HepG2 (cell line): ENCODE data around the gene CCNB1IP1. TPM values are rescaled to one million over a fixed set of nuclear protein-coding genes. Genes with fewer than 3 reads are reported as not detected.
A peak's percentile ranks its signal among the peaks of the same experiment; 100 is the strongest.

Experiments
- ATM ChIP-seq: fragments of 450-650 bp; IDR thresholded peaks from 2 replicates; pipeline ENCODE4 v1.7.1; 2017; ENCODE audit warnings: mild to moderate bottlenecking, borderline replicate concordance
- HMG20B ChIP-seq: conservative IDR thresholded peaks from 2 replicates; pipeline ENCODE4 v1.6.1; 2016; ENCODE audit warnings: missing genetic modification reagents, missing compliant biosample characterization
- MZF1 ChIP-seq: sonication (generic); formaldehyde crosslinking; IDR thresholded peaks from 2 replicates; pipeline ENCODE4 v1.8.1; 2023; ENCODE audit warnings: mild to moderate bottlenecking, missing genetic modification reagents, borderline replicate concordance
- SMARCC2 ChIP-seq: fragments of 450-650 bp; IDR thresholded peaks from 2 replicates; pipeline ENCODE4 v1.6.1; 2017; ENCODE audit warnings: antibody characterized with exemption, mild to moderate bottlenecking
- ZFP36L1 ChIP-seq: sonication (generic); formaldehyde crosslinking; IDR thresholded peaks from 2 replicates; pipeline ENCODE4 v1.8.0; 2022; ENCODE audit warnings: mild to moderate bottlenecking, missing genetic modification reagents, moderate library complexity
- ZNF282 ChIP-seq: fragments of 450-650 bp; IDR thresholded peaks from 2 replicates; pipeline ENCODE4 v1.6.1; 2018; ENCODE audit not compliant: partially characterized antibody
- ZNF382 ChIP-seq: sonication (generic); formaldehyde crosslinking; IDR thresholded peaks from 2 replicates; pipeline ENCODE4 v1.5.0; 2020; ENCODE audit warnings: missing genetic modification reagents, mild to moderate bottlenecking, borderline replicate concordance
- ZNF558 ChIP-seq: sonication (generic); formaldehyde crosslinking; IDR thresholded peaks from 2 replicates; pipeline ENCODE4 v1.9.0; 2022; ENCODE audit warnings: mild to moderate bottlenecking, missing genetic modification reagents, borderline replicate concordance
- polyA plus RNA-seq, 8 experiments: library from polyadenylated mRNA; depleted of rRNA in 3 of 8; stranded (reverse) in 7 of 8; unstranded in 1 of 8; fragments of >200 nt; fragmentation: Illumina TruSeq in 4 of 8; extraction: Trizol in 4 of 8; gene quantifications; 2 replicates each; pipeline versions ENCODE4 v1.2.1 to v1.2.3, GENCODE V29; 2011 to 2016; ENCODE audit warnings: low read depth in 4 of 8, missing spikeins in 1 of 8, mixed read lengths in 1 of 8; ENCODE audit not compliant: insufficient read depth in 1 of 8
- total RNA-seq, 5 experiments: library from RNA; depleted of rRNA; stranded (reverse); fragments of >200 nt; fragmentation: Illumina TruSeq; extraction: Trizol; gene quantifications; 2 replicates each; pipeline ENCODE4 v1.2.3, GENCODE V29; 2016; ENCODE audit warnings: low read depth in 1 of 5
- TF ChIP-seq, protein P1 (sequence below): sonication (generic); formaldehyde crosslinking; conservative IDR thresholded peaks from 2 replicates; pipeline ENCODE4 v1.4.0; 2020; ENCODE audit warnings: missing genetic modification reagents
- TF ChIP-seq, protein P2 (sequence below): sonication (generic); formaldehyde crosslinking; conservative IDR thresholded peaks from 2 replicates; pipeline ENCODE4 v1.5.0; 2020; ENCODE audit warnings: missing genetic modification reagents
- TF ChIP-seq, protein P3 (sequence below): sonication (generic); formaldehyde crosslinking; IDR thresholded peaks from 2 replicates; pipeline ENCODE4 v1.5.0; 2020; ENCODE audit warnings: missing genetic modification reagents
- TF ChIP-seq, protein P4 (sequence below): sonication (generic); formaldehyde crosslinking; IDR thresholded peaks from 2 replicates; pipeline ENCODE4 v1.4.0; 2020; ENCODE audit warnings: missing genetic modification reagents
- TF ChIP-seq, protein P5 (sequence below): sonication (generic); formaldehyde crosslinking; IDR thresholded peaks from 2 replicates; pipeline ENCODE4 v1.5.0; 2020; ENCODE audit warnings: mild to moderate bottlenecking, missing genetic modification reagents

Gene CCNB1IP1
- total and polyA plus RNA-seq, 2 of the 13 experiments (the other 11 are each of a cell fraction or from before 2014, with no cell fraction given): 98.3 to 125 TPM

DNA sequence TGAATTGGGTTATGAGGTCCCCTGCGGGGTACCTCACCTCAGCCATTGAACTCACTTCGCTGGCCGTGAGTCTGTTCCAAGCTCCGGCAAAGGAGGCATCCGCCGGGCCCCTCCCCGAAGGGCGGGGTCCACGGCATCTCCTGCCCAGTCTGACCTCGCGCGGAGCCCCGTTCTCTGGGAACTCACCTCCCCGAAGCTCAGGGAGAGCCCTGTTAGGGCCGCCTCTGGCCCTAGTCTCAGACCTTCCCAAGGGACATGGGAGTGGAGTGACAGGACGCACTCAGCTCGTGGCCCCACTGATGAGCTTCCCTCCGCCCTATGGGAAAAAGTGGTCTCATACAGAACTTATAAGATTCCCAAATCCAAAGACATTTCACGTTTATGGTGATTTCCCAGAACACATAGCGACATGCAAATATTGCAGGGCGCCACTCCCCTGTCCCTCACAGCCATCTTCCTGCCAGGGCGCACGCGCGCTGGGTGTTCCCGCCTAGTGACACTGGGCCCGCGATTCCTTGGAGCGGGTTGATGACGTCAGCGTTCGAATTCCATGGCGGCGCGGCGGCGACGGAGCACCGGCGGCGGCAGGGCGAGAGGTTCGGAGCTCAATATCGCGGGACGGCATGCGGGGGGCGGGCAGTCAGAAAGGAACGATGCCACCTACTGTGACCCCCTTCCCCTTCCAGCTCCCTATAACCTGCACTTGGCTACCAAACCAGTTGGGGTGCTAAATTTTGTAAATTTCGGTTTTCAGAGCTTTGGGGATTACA lies 10.2 kb upstream of the CCNB1IP1 start, which contains the start of gene PARP2 (continued):
- TF ChIP-seq, protein P1, sequence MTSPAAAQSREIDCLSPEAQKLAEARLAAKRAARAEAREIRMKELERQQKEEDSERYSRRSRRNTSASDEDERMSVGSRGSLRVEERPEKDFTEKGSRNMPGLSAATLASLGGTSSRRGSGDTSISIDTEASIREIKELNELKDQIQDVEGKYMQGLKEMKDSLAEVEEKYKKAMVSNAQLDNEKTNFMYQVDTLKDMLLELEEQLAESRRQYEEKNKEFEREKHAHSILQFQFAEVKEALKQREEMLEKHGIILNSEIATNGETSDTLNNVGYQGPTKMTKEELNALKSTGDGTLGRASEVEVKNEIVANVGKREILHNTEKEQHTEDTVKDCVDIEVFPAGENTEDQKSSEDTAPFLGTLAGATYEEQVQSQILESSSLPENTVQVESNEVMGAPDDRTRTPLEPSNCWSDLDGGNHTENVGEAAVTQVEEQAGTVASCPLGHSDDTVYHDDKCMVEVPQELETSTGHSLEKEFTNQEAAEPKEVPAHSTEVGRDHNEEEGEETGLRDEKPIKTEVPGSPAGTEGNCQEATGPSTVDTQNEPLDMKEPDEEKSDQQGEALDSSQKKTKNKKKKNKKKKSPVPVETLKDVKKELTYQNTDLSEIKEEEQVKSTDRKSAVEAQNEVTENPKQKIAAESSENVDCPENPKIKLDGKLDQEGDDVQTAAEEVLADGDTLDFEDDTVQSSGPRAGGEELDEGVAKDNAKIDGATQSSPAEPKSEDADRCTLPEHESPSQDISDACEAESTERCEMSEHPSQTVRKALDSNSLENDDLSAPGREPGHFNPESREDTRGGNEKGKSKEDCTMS (CRISPR knock-in tag): no peak
- TF ChIP-seq ZFP36L1: no peak
- peak; percentile 74 for TF ChIP-seq ZNF558 (CRISPR knock-in tag)
- TF ChIP-seq, protein P2, sequence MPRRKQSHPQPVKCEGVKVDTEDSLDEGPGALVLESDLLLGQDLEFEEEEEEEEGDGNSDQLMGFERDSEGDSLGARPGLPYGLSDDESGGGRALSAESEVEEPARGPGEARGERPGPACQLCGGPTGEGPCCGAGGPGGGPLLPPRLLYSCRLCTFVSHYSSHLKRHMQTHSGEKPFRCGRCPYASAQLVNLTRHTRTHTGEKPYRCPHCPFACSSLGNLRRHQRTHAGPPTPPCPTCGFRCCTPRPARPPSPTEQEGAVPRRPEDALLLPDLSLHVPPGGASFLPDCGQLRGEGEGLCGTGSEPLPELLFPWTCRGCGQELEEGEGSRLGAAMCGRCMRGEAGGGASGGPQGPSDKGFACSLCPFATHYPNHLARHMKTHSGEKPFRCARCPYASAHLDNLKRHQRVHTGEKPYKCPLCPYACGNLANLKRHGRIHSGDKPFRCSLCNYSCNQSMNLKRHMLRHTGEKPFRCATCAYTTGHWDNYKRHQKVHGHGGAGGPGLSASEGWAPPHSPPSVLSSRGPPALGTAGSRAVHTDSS: no peak
- TF ChIP-seq, protein P3, sequence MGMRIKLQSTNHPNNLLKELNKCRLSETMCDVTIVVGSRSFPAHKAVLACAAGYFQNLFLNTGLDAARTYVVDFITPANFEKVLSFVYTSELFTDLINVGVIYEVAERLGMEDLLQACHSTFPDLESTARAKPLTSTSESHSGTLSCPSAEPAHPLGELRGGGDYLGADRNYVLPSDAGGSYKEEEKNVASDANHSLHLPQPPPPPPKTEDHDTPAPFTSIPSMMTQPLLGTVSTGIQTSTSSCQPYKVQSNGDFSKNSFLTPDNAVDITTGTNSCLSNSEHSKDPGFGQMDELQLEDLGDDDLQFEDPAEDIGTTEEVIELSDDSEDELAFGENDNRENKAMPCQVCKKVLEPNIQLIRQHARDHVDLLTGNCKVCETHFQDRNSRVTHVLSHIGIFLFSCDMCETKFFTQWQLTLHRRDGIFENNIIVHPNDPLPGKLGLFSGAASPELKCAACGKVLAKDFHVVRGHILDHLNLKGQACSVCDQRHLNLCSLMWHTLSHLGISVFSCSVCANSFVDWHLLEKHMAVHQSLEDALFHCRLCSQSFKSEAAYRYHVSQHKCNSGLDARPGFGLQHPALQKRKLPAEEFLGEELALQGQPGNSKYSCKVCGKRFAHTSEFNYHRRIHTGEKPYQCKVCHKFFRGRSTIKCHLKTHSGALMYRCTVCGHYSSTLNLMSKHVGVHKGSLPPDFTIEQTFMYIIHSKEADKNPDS (CRISPR knock-in tag): peak; percentile 76; the same call in 1 of the 2 replicates
- TF ChIP-seq, protein P4, sequence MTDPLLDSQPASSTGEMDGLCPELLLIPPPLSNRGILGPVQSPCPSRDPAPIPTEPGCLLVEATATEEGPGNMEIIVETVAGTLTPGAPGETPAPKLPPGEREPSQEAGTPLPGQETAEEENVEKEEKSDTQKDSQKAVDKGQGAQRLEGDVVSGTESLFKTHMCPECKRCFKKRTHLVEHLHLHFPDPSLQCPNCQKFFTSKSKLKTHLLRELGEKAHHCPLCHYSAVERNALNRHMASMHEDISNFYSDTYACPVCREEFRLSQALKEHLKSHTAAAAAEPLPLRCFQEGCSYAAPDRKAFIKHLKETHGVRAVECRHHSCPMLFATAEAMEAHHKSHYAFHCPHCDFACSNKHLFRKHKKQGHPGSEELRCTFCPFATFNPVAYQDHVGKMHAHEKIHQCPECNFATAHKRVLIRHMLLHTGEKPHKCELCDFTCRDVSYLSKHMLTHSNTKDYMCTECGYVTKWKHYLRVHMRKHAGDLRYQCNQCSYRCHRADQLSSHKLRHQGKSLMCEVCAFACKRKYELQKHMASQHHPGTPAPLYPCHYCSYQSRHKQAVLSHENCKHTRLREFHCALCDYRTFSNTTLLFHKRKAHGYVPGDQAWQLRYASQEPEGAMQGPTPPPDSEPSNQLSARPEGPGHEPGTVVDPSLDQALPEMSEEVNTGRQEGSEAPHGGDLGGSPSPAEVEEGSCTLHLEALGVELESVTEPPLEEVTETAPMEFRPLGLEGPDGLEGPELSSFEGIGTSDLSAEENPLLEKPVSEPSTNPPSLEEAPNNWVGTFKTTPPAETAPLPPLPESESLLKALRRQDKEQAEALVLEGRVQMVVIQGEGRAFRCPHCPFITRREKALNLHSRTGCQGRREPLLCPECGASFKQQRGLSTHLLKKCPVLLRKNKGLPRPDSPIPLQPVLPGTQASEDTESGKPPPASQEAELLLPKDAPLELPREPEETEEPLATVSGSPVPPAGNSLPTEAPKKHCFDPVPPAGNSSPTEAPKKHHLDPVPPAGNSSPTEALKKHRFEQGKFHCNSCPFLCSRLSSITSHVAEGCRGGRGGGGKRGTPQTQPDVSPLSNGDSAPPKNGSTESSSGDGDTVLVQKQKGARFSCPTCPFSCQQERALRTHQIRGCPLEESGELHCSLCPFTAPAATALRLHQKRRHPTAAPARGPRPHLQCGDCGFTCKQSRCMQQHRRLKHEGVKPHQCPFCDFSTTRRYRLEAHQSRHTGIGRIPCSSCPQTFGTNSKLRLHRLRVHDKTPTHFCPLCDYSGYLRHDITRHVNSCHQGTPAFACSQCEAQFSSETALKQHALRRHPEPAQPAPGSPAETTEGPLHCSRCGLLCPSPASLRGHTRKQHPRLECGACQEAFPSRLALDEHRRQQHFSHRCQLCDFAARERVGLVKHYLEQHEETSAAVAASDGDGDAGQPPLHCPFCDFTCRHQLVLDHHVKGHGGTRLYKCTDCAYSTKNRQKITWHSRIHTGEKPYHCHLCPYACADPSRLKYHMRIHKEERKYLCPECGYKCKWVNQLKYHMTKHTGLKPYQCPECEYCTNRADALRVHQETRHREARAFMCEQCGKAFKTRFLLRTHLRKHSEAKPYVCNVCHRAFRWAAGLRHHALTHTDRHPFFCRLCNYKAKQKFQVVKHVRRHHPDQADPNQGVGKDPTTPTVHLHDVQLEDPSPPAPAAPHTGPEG (CRISPR knock-in tag): no peak
- no peak for TF ChIP-seq MZF1 (CRISPR knock-in tag)
- TF ChIP-seq ATM: no peak
- no peak for TF ChIP-seq SMARCC2
- TF ChIP-seq ZNF382 (CRISPR knock-in tag): no peak
- 0 out of 2 replicates have a peak, but pooled peaks have one; percentile 11 for TF ChIP-seq HMG20B (CRISPR knock-in tag)
- no peak for TF ChIP-seq ZNF282
- TF ChIP-seq, protein P5, sequence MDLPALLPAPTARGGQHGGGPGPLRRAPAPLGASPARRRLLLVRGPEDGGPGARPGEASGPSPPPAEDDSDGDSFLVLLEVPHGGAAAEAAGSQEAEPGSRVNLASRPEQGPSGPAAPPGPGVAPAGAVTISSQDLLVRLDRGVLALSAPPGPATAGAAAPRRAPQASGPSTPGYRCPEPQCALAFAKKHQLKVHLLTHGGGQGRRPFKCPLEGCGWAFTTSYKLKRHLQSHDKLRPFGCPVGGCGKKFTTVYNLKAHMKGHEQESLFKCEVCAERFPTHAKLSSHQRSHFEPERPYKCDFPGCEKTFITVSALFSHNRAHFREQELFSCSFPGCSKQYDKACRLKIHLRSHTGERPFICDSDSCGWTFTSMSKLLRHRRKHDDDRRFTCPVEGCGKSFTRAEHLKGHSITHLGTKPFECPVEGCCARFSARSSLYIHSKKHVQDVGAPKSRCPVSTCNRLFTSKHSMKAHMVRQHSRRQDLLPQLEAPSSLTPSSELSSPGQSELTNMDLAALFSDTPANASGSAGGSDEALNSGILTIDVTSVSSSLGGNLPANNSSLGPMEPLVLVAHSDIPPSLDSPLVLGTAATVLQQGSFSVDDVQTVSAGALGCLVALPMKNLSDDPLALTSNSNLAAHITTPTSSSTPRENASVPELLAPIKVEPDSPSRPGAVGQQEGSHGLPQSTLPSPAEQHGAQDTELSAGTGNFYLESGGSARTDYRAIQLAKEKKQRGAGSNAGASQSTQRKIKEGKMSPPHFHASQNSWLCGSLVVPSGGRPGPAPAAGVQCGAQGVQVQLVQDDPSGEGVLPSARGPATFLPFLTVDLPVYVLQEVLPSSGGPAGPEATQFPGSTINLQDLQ: peak; percentile 46; the same call in 1 of the 2 replicates
